HL-60 (cell line): ENCODE measurements around the gene LTA4H.

ENCODE experiments used
- GABPA ChIP-seq: IDR thresholded peaks from 2 replicates; pipeline ENCODE4 v1.6.1; 2012; ENCODE audit warnings: low read depth
- POLR2AphosphoS5 ChIP-seq: IDR thresholded peaks from 2 replicates; pipeline ENCODE4 v1.6.1; 2012; ENCODE audit warnings: low read depth
- REST ChIP-seq: IDR thresholded peaks from 2 replicates; pipeline ENCODE4 v1.6.1; 2012; ENCODE audit warnings: low read depth; ENCODE audit not compliant: insufficient replicate concordance
- SPI1 ChIP-seq: IDR thresholded peaks from 2 replicates; pipeline ENCODE4 v1.6.1; 2012; ENCODE audit warnings: low read depth, mild to moderate bottlenecking, borderline replicate concordance
- TF ChIP-seq, protein P1 (sequence below): IDR thresholded peaks from one replicate; pipeline ENCODE4 v1.5.1; 2011; ENCODE audit warnings: low read length, control low read depth, inconsistent platforms; ENCODE audit not compliant: insufficient read depth

- TF ChIP-seq GABPA = no peak
- TF ChIP-seq, protein P1, sequence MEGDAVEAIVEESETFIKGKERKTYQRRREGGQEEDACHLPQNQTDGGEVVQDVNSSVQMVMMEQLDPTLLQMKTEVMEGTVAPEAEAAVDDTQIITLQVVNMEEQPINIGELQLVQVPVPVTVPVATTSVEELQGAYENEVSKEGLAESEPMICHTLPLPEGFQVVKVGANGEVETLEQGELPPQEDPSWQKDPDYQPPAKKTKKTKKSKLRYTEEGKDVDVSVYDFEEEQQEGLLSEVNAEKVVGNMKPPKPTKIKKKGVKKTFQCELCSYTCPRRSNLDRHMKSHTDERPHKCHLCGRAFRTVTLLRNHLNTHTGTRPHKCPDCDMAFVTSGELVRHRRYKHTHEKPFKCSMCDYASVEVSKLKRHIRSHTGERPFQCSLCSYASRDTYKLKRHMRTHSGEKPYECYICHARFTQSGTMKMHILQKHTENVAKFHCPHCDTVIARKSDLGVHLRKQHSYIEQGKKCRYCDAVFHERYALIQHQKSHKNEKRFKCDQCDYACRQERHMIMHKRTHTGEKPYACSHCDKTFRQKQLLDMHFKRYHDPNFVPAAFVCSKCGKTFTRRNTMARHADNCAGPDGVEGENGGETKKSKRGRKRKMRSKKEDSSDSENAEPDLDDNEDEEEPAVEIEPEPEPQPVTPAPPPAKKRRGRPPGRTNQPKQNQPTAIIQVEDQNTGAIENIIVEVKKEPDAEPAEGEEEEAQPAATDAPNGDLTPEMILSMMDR = no peak
- TF ChIP-seq POLR2AphosphoS5 = no peak
- no peak for TF ChIP-seq SPI1
- TF ChIP-seq REST = no peak
Observed at GRCh38 chr12:95966287-95966870, 69.0 kb downstream of the LTA4H start.
